ENCODE measurements around the gene JMJD1C.

GRCh38 chr10:63255316-63255715 lies 210.5 kb downstream of the JMJD1C start:
- TF ChIP-seq POLR2A (IDR thresholded peaks at IDR 0.05) (no peak), CTCF (IDR thresholded peaks at IDR 0.05) (no peak)

Data from ovary (tissue), 3 donors.